ENCODE measurements around the gene TMEM234. TPM values are rescaled to one million over a fixed set of nuclear protein-coding genes. Genes with fewer than 3 reads are reported as not detected.
"Not testable (repeated sequence)": the region's sequence is repeated elsewhere in the genome, so short reads cannot be mapped to it uniquely, and the experiment has no call there.

TMEM234 gene
- total RNA-seq, result 12.2 TPM

- FAIRE-seq, result no peak
- DNase-seq (ENCODE audit: low spot score in 2 of 2), result peak; percentile 86 to 97
These were observed at the start of gene TMEM234, which contains the start of gene EIF3I for GRCh38 chr1:32221980-32222755. Gene TMEM234 (minus strand): TSS chr1:32222353. CDS start chr1:32222322, 31 bp downstream. Gene EIF3I (plus strand): TSS chr1:32222407. CDS start chr1:32222442, 35 bp downstream.

- no peak for FAIRE-seq
- DNase-seq (ENCODE audit: low spot score in 2 of 2), result no peak
These were observed 47.6 kb upstream of the TMEM234 start for GRCh38 chr1:32269744-32270143.

- FAIRE-seq, result no peak
- DNase-seq (ENCODE audit: low spot score in 2 of 2), result no peak
These were observed 44.9 kb upstream of the TMEM234 start for GRCh38 chr1:32266921-32267591.

GRCh38 chr1:32265846-32266245 is 43.7 kb upstream of the TMEM234 start:
- no peak for DNase-seq (ENCODE audit: low spot score in 2 of 2)
- no peak for FAIRE-seq

- no peak for FAIRE-seq
- no peak for DNase-seq (ENCODE audit: low spot score in 2 of 2)
These were observed 41.6 kb upstream of the TMEM234 start for GRCh38 chr1:32263744-32264143.

- not testable (repeated sequence) for FAIRE-seq; DNase-seq (ENCODE audit: low spot score in 2 of 2)
These were observed 41.1 kb upstream of the TMEM234 start for GRCh38 chr1:32263236-32263593.

- no peak for FAIRE-seq
- DNase-seq (ENCODE audit: low spot score in 2 of 2), result no peak
These were observed 35.0 kb upstream of the TMEM234 start for GRCh38 chr1:32257227-32257508.

GRCh38 chr1:32256473-32257226 is 34.5 kb upstream of the TMEM234 start:
- no peak for DNase-seq (ENCODE audit: low spot score in 2 of 2)
- no peak for FAIRE-seq

GRCh38 chr1:32255072-32256071 is 33.2 kb upstream of the TMEM234 start:
- no peak for FAIRE-seq

GRCh38 chr1:32250893-32251716 is 29.0 kb upstream of the TMEM234 start, which contains the start of gene LCK:
Gene LCK (plus strand): TSS chr1:32251265. CDS start chr1:32274330, 23,065 bp downstream.
- FAIRE-seq (no peak), DNase-seq (ENCODE audit: low spot score in 2 of 2) (no peak)

More at GRCh38 chr1:32255072-32256071, 33.2 kb upstream of the TMEM234 start:
- no peak for DNase-seq (ENCODE audit: low spot score in 2 of 2)

GRCh38 chr1:32249831-32250525 is 27.8 kb upstream of the TMEM234 start:
- no peak for DNase-seq (ENCODE audit: low spot score in 2 of 2)

GRCh38 chr1:32247983-32248889 is 26.1 kb upstream of the TMEM234 start:
- no peak for FAIRE-seq
- peak in 1 of 2 donors; percentile 69 for DNase-seq (ENCODE audit: low spot score in 2 of 2)

More at GRCh38 chr1:32249831-32250525, 27.8 kb upstream of the TMEM234 start:
- no peak for FAIRE-seq

GRCh38 chr1:32247452-32247851 is 25.3 kb upstream of the TMEM234 start:
- FAIRE-seq, result no peak
- no peak for DNase-seq (ENCODE audit: low spot score in 2 of 2)

GRCh38 chr1:32246888-32247273 is 24.7 kb upstream of the TMEM234 start, which contains the start of gene FAM167B:
Gene FAM167B (plus strand): TSS chr1:32247222. CDS start chr1:32247422, 200 bp downstream.
- DNase-seq (ENCODE audit: low spot score in 2 of 2), result no peak
- no peak for FAIRE-seq

- FAIRE-seq, result no peak
- peak; percentile 49 to 67 for DNase-seq (ENCODE audit: low spot score in 2 of 2)
These were observed 20.2 kb upstream of the TMEM234 start for GRCh38 chr1:32242341-32242851.

GRCh38 chr1:32241001-32241763 is 19.0 kb upstream of the TMEM234 start:
- FAIRE-seq, result no peak

More at GRCh38 chr1:32241001-32241763, 19.0 kb upstream of the TMEM234 start:
- DNase-seq (ENCODE audit: low spot score in 2 of 2), result peak; percentile 72 to 73
